H1 (cell line): ENCODE measurements around the gene SPON2. TPM values are rescaled to one million over a fixed set of nuclear protein-coding genes. Genes with fewer than 3 reads are reported as not detected.

Source experiments
- CTCF ChIA-PET: fragments of 300-600 bp; sonication (Branson Sonifier 250); formaldehyde crosslinking; loops from one replicate; lab custom pipeline; 2021; ENCODE audit not compliant: partially characterized antibody; lab: Charles Lee
- POLR2A ChIA-PET: fragments of 300-600 bp; sonication (Branson Sonifier 250); formaldehyde crosslinking; loops from one replicate; lab custom pipeline; 2021; ENCODE audit warnings: inconsistent platforms; ENCODE audit not compliant: partially characterized antibody; lab: Charles Lee
- DNase-seq, 2 experiments: peaks; one replicate each; pipeline versions ENCODE4 v3.0.0 to v3.0.0-alpha.2; 2010 to 2022; ENCODE audit warnings: low spot score in 2 of 2, low read depth in 1 of 2, mixed read lengths in 1 of 2
- FAIRE-seq: peaks from 2 replicates; lab custom pipeline; 2011; peaks lifted over from hg19 to GRCh38; lab: Jason Lieb, UNC
- H2AFZ ChIP-seq: 2 replicates; pipeline ENCODE4 v1.8.1; 2012; ENCODE audit warnings: low read length, inconsistent platforms
- H2AK5ac ChIP-seq: 2 replicates; pipeline ENCODE4 v1.6.1; 2013; ENCODE audit warnings: low read depth, low read length
- H2BK120ac ChIP-seq: replicated peaks from 2 replicates; pipeline ENCODE3; 2013; ENCODE audit warnings: low read depth, low read length, inconsistent platforms
- H2BK12ac ChIP-seq: 2 replicates; pipeline ENCODE4 v1.6.1; 2013; ENCODE audit warnings: low read depth, low read length
- H2BK15ac ChIP-seq: 2 replicates; pipeline ENCODE4 v1.6.1; 2013; ENCODE audit warnings: low read length
- H2BK20ac ChIP-seq: 2 replicates; pipeline ENCODE4 v1.6.1; 2013; ENCODE audit warnings: low read length
- H2BK5ac ChIP-seq: 2 replicates; pipeline ENCODE4 v1.6.1; 2013; ENCODE audit warnings: low read depth, low read length
- H3K14ac ChIP-seq: 2 replicates; pipeline ENCODE4 v1.6.1; 2013; ENCODE audit warnings: inconsistent platforms; ENCODE audit not compliant: insufficient read length
- H3K18ac ChIP-seq: 2 replicates; pipeline ENCODE4 v1.6.1; 2013; ENCODE audit warnings: low read length; ENCODE audit errors: extremely low read depth
- H3K23ac ChIP-seq: 2 replicates; pipeline ENCODE4 v1.6.1; 2013; ENCODE audit warnings: inconsistent platforms; ENCODE audit not compliant: insufficient read length
- H3K23me2 ChIP-seq: 2 replicates; pipeline ENCODE4 v1.6.1; 2013; ENCODE audit warnings: low read depth, low read length
- H3K27ac ChIP-seq: 2 replicates; pipeline ENCODE4 v1.6.1; 2011; ENCODE audit warnings: low read depth, low read length, inconsistent platforms
- H3K27me3 ChIP-seq, 4 experiments: replicated peaks in 1 of 4; 1 replicate in 1 of 4; 2 replicates in 3 of 4; pipeline versions ENCODE4 v1.6.1 to v1.8.1; 2011 to 2013; ENCODE audit warnings: low read length in 3 of 4, mild to moderate bottlenecking in 3 of 4, inconsistent platforms in 2 of 4, mixed read lengths in 2 of 4, moderate library complexity in 1 of 4; ENCODE audit not compliant: control insufficient read depth in 3 of 4, insufficient read depth in 3 of 4; ENCODE audit errors: extremely low read depth in 1 of 4
- H3K36me3 ChIP-seq, 4 experiments: 2 replicates each; pipeline versions ENCODE4 v1.6.1 to v1.8.1; 2011 to 2013; ENCODE audit warnings: mild to moderate bottlenecking in 4 of 4, low read length in 3 of 4, moderate library complexity in 2 of 4, control low read depth in 1 of 4, inconsistent platforms in 1 of 4; ENCODE audit not compliant: insufficient read depth in 4 of 4, control insufficient read depth in 2 of 4
- H3K4ac ChIP-seq: replicated peaks from 2 replicates; pipeline ENCODE3; 2013; ENCODE audit warnings: low read length, low read depth, mixed read lengths, inconsistent platforms; ENCODE audit not compliant: insufficient read length
- H3K4me1 ChIP-seq, 4 experiments: replicated peaks in 1 of 4; 1 replicate in 1 of 4; 2 replicates in 3 of 4; pipeline versions ENCODE4 v1.6.1 to v1.8.1; 2011 to 2013; ENCODE audit warnings: low read length in 3 of 4, inconsistent platforms in 2 of 4, mixed read lengths in 1 of 4; ENCODE audit not compliant: insufficient read depth in 4 of 4, control insufficient read depth in 3 of 4
- H3K4me2 ChIP-seq, 2 experiments: 2 replicates each; pipeline versions ENCODE4 v1.6.1 to v1.8.1; 2011 to 2013; ENCODE audit warnings: low read depth in 2 of 2, low read length in 2 of 2, control low read depth in 1 of 2, inconsistent platforms in 1 of 2, mild to moderate bottlenecking in 1 of 2; ENCODE audit not compliant: insufficient read depth in 1 of 2
- H3K4me3 ChIP-seq, 4 experiments: fragments of 200-600, 300-600 bp in 1 of 4; sonication (generic), shearing (Covaris generic), sonication (Bioruptor Twin) in 1 of 4; 2 replicates each; pipeline versions ENCODE4 v1.5.1 to v1.8.1; 2011 to 2016; ENCODE audit warnings: low read length in 4 of 4, low read depth in 3 of 4, control low read depth in 2 of 4, inconsistent platforms in 2 of 4, mild to moderate bottlenecking in 2 of 4, mixed read lengths in 1 of 4, moderate library complexity in 1 of 4; ENCODE audit not compliant: insufficient read depth in 2 of 4; ENCODE audit errors: extremely low read depth in 1 of 4
- H3K56ac ChIP-seq: replicated peaks from 2 replicates; pipeline ENCODE3; 2013; ENCODE audit warnings: low read depth, mild to moderate bottlenecking, mixed read lengths, low read length, inconsistent platforms; ENCODE audit not compliant: insufficient read length
- H3K79me1 ChIP-seq: 2 replicates; pipeline ENCODE4 v1.6.1; 2013; ENCODE audit warnings: low read depth, low read length, control low read depth
- H3K79me2 ChIP-seq, 2 experiments: 2 replicates each; pipeline versions ENCODE4 v1.6.1 to v1.8.1; 2012 to 2013; ENCODE audit warnings: low read length in 2 of 2, mild to moderate bottlenecking in 2 of 2, inconsistent platforms in 1 of 2; ENCODE audit not compliant: insufficient read depth in 2 of 2, control insufficient read depth in 1 of 2
- H3K9ac ChIP-seq, 4 experiments: replicated peaks in 1 of 4; 1 replicate in 1 of 4; 2 replicates in 3 of 4; pipeline versions ENCODE4 v1.6.1 to v1.8.1; 2011 to 2013; ENCODE audit warnings: low read depth in 3 of 4, low read length in 3 of 4, control low read depth in 2 of 4, mild to moderate bottlenecking in 2 of 4, moderate library complexity in 2 of 4, inconsistent platforms in 1 of 4; ENCODE audit errors: extremely low read depth in 1 of 4
- H3K9me3 ChIP-seq, 2 experiments: 2 replicates each; pipeline versions ENCODE4 v1.6.1 to v1.8.1; 2012 to 2013; ENCODE audit warnings: mild to moderate bottlenecking in 2 of 2, moderate library complexity in 2 of 2, control low read depth in 1 of 2, inconsistent platforms in 1 of 2, low read depth in 1 of 2, low read length in 1 of 2, mixed read lengths in 1 of 2; ENCODE audit not compliant: insufficient read depth in 2 of 2
- H4K20me1 ChIP-seq, 2 experiments: replicated peaks in 1 of 2; 2 replicates each; pipeline versions ENCODE3 to v1.8.1; 2011 to 2013; ENCODE audit warnings: inconsistent platforms in 2 of 2, low read length in 2 of 2, mild to moderate bottlenecking in 1 of 2; ENCODE audit not compliant: insufficient read depth in 2 of 2, control insufficient read depth in 1 of 2
- H4K5ac ChIP-seq: 2 replicates; pipeline ENCODE4 v1.6.1; 2013; ENCODE audit warnings: low read length, low read depth, mixed read lengths, inconsistent platforms; ENCODE audit not compliant: insufficient read length
- H4K8ac ChIP-seq: 2 replicates; pipeline ENCODE4 v1.8.0; 2013; ENCODE audit warnings: mild to moderate bottlenecking, moderate library complexity, low read length, inconsistent platforms; ENCODE audit not compliant: insufficient read depth; ENCODE audit errors: extremely low read depth
- H4K91ac ChIP-seq: replicated peaks from 2 replicates; pipeline ENCODE3; 2013; ENCODE audit warnings: low read length, mixed read lengths, inconsistent platforms; ENCODE audit not compliant: insufficient read length
- BCL11A ChIP-seq, 2 experiments: IDR thresholded peaks; one replicate each; pipeline ENCODE4 v1.6.1; 2011; ENCODE audit warnings: low read depth in 2 of 2, low read length in 2 of 2, mild to moderate bottlenecking in 2 of 2
- WGBS, 2 experiments: shearing (Covaris generic) in 1 of 2; methylation state at CpG; one replicate each; pipeline versions ENCODE4 v1.1.6 to v1.1.7; 2013 to 2015; ENCODE audit warnings: low lambda C conversion rate in 2 of 2, mixed read lengths in 2 of 2, inconsistent platforms in 1 of 2, low coverage in 1 of 2, missing lambda C conversion rate in 1 of 2; ENCODE audit not compliant: insufficient replicate concordance in 2 of 2, insufficient coverage in 1 of 2, insufficient read length in 1 of 2; ENCODE audit errors: extremely low coverage in 1 of 2, missing lambda C conversion rate in 1 of 2; 5-methylcytosine and 5-hydroxymethylcytosine counted together
- polyA plus RNA-seq, 7 experiments: library from polyadenylated mRNA; depleted of rRNA in 3 of 7; stranded (reverse) in 5 of 7; unstranded in 2 of 7; fragments of >200 nt in 5 of 7; fragments of 200-250 nt in 2 of 7; gene quantifications; 1 replicate in 5 of 7; 2 replicates in 1 of 7; 4 replicates in 1 of 7; pipeline versions ENCODE4 v1.2.1 to v1.2.3, GENCODE V29; 2011 to 2013; ENCODE audit warnings: missing spikeins in 2 of 7, mixed read lengths in 2 of 7
- total RNA-seq: library from RNA; stranded (reverse); fragmentation: NEBNext Ultra II Directional; extraction: Animal tissue kit (Norgen Biotek cat#: 25700); gene quantifications from 2 replicates; pipeline ENCODE4 v1.2.1, GENCODE V29; 2021

SPON2 gene
- total and polyA plus RNA-seq, 2 of the 8 experiments (the other 6 are each of a cell fraction or from before 2014, with no cell fraction given): 2.8 to 3.2 TPM

GRCh38 chr4:1202526-1203011 lies 30.2 kb upstream of the SPON2 start:
- Histone ChIP-seq H2BK120ac (no peak overlapping the region), H2BK20ac (no peak overlapping the region), H4K91ac (no peak overlapping the region), H3K23ac (no peak overlapping the region), H3K56ac (no peak overlapping the region), H3K4me2 (no peak overlapping the region), H2AFZ (no peak overlapping the region), H4K20me1 (no peaks in the 10 kb centered on the region), H3K4me3 (no peak overlapping the region), H3K27ac (no peak overlapping the region), H3K79me2 (no peaks in the 10 kb centered on the region), H4K5ac (no peak overlapping the region), H3K23me2 (no peaks in the 10 kb centered on the region), H3K79me1 (no peaks in the 10 kb centered on the region), H3K9me3 (no peaks in the 10 kb centered on the region), H3K18ac (no peak overlapping the region), H2BK12ac (no peak overlapping the region), H3K4me1 (no peaks in the 10 kb centered on the region), H3K27me3 (no peaks in the 10 kb centered on the region), H2AK5ac (no peak overlapping the region), H4K8ac (no peak overlapping the region; the same call in 1 of the 2 replicates), H3K14ac (no peak overlapping the region), H2BK15ac (no peak overlapping the region), H3K36me3 (no peaks in the 10 kb centered on the region), H3K9ac (no peak overlapping the region), H3K4ac (no peak overlapping the region), H2BK5ac (no peak overlapping the region)
- WGBS, 2 experiments: 94% methylated on average over 11 of the region's 19 CpGs; no CpG with 5 or more reads in 1 of the 2 experiments
- DNase-seq (no peak), FAIRE-seq (no peak)
- CTCF ChIA-PET: interaction anchor here (1.1 to 1.9 kb wide), 4 partner anchors 13 to 110 kb away, joined by 3 to 4 read pairs (median 3); no protein-coding TSS in a partner anchor
- POLR2A ChIA-PET: interaction anchor here (1.1 kb wide), 1 partner anchor 8 kb away, joined by 4 read pairs; no protein-coding TSS in a partner anchor
- TF ChIP-seq BCL11A (IDR thresholded peaks at IDR 0.05; ENCODE audit: low read depth in 2 of 2, low read length in 2 of 2): no peak
